HT1080 (cell line): Measurements from ENCODE around the gene MEAK7. TPM values are rescaled to one million over a fixed set of nuclear protein-coding genes. Genes with fewer than 3 reads are reported as not detected.

Source experiments
- DNase-seq: peaks from one replicate; pipeline ENCODE4 v3.0.0-alpha.2; 2015; ENCODE audit warnings: low read depth
- total RNA-seq: library from RNA; depleted of rRNA; stranded (reverse); fragments of >200 nt; shearing (Covaris generic); gene quantifications from 2 replicates; pipeline ENCODE4 v1.2.3, GENCODE V29; 2014; rRNA removed

The MEAK7 gene
- total RNA-seq, 1 experiment from 2014 or later, result 27.8 TPM

GRCh38 chr16:84471316-84471715, 33.1 kb downstream of the MEAK7 start:
- no peak for DNase-seq

- no peak for DNase-seq
These were observed 36.8 kb downstream of the MEAK7 start for GRCh38 chr16:84467709-84468108.

- DNase-seq, result no peak
These were observed 37.2 kb downstream of the MEAK7 start for GRCh38 chr16:84467256-84467655.

GRCh38 chr16:84466692-84467091, 37.8 kb downstream of the MEAK7 start:
- no peak for DNase-seq

- DNase-seq, result no peak
These were observed 39.3 kb downstream of the MEAK7 start for GRCh38 chr16:84465154-84465553.

- no peak for DNase-seq
These were observed 40.3 kb downstream of the MEAK7 start for GRCh38 chr16:84464116-84464515.

GRCh38 chr16:84463221-84463620, 41.2 kb downstream of the MEAK7 start:
- DNase-seq, result no peak

- no peak for DNase-seq
These were observed 41.9 kb downstream of the MEAK7 start for GRCh38 chr16:84462296-84463210.

- no peak for DNase-seq
These were observed 42.8 kb downstream of the MEAK7 start for GRCh38 chr16:84461413-84462295.

- DNase-seq, result no peak
These were observed 43.4 kb downstream of the MEAK7 start for GRCh38 chr16:84461029-84461412.

- no peak for DNase-seq
These were observed 43.9 kb downstream of the MEAK7 start for GRCh38 chr16:84460406-84461028.

- DNase-seq, result no peak
These were observed 44.5 kb downstream of the MEAK7 start for GRCh38 chr16:84459941-84460405.

GRCh38 chr16:84459533-84459894, 44.9 kb downstream of the MEAK7 start:
- DNase-seq, result no peak

- DNase-seq, result no peak
These were observed 45.6 kb downstream of the MEAK7 start for GRCh38 chr16:84458606-84459532.

GRCh38 chr16:84455031-84455430, 49.4 kb downstream of the MEAK7 start:
- no peak for DNase-seq

Other genes starting within 250 kb of the MEAK7 start
- 0.37 TPM in 1 of 2 replicates, not detected in the other for gene WFDC1, start 209.8 kb downstream of the MEAK7 start, total RNA-seq
- not detected in 2 replicates for gene ATP2C2, start 136.1 kb downstream of the MEAK7 start, total RNA-seq
- gene COTL1, start 113.4 kb upstream of the MEAK7 start, total RNA-seq, result 187 and 217 TPM in 2 replicates
- 18.1 and 22.9 TPM in 2 replicates for gene KLHL36, start 143.9 kb upstream of the MEAK7 start, total RNA-seq
- 72.2 and 99.8 TPM in 2 replicates for gene USP10, start 195.3 kb upstream of the MEAK7 start, total RNA-seq